HEK293 (cell line): ENCODE results near the gene TP53AIP1.

ENCODE experiments used
- CTCF ChIP-seq: fragments of 450-650 bp; formaldehyde crosslinking; IDR thresholded peaks from 2 replicates; pipeline ENCODE4 v1.5.1; 2016; ENCODE audit warnings: missing biosample characterization, missing genetic modification characterization
- PRDM4 ChIP-seq: fragments of 450-650 bp; formaldehyde crosslinking; IDR thresholded peaks from 2 replicates; pipeline ENCODE4 v1.5.1; 2017; ENCODE audit warnings: missing biosample characterization, missing genetic modification characterization
- TCF7L2 ChIP-seq: IDR thresholded peaks from 2 replicates; pipeline ENCODE4 v1.6.1; 2011; ENCODE audit warnings: low read depth, mild to moderate bottlenecking, inconsistent platforms, low read length, moderate library complexity, borderline replicate concordance
- TSHZ1 ChIP-seq: fragments of 450-650 bp; formaldehyde crosslinking; IDR thresholded peaks from 2 replicates; pipeline ENCODE4 v1.5.1; 2016; ENCODE audit warnings: missing biosample characterization, missing genetic modification characterization, borderline replicate concordance
- YY1 ChIP-seq: fragments of 450-650 bp; formaldehyde crosslinking; IDR thresholded peaks from 2 replicates; pipeline ENCODE4 v1.5.1; 2018; ENCODE audit warnings: missing biosample characterization, missing genetic modification characterization
- ZFP37 ChIP-seq: fragments of 450-650 bp; formaldehyde crosslinking; IDR thresholded peaks from 2 replicates; pipeline ENCODE4 v1.5.1; 2016; ENCODE audit warnings: missing biosample characterization, missing genetic modification characterization
- ZNF18 ChIP-seq: fragments of 450-650 bp; formaldehyde crosslinking; IDR thresholded peaks from 2 replicates; pipeline ENCODE4 v1.5.1; 2016; ENCODE audit warnings: missing biosample characterization, missing genetic modification characterization
- ZNF184 ChIP-seq: fragments of 450-650 bp; IDR thresholded peaks from 2 replicates; pipeline ENCODE4 v1.5.1; 2018; ENCODE audit warnings: missing biosample characterization, mild to moderate bottlenecking, missing genetic modification characterization
- ZNF239 ChIP-seq: fragments of 450-650 bp; formaldehyde crosslinking; IDR thresholded peaks from 2 replicates; pipeline ENCODE4 v1.5.1; 2016; ENCODE audit warnings: missing biosample characterization, missing genetic modification characterization
- ZNF248 ChIP-seq: fragments of 450-650 bp; formaldehyde crosslinking; IDR thresholded peaks from 2 replicates; pipeline ENCODE4 v1.5.1; 2017; ENCODE audit warnings: missing biosample characterization, missing genetic modification characterization
- ZNF274 ChIP-seq, 2 experiments: fragments of 200-500 bp in 1 of 2; fragments of 450-650 bp in 1 of 2; sonication (Bioruptor generic) in 1 of 2; formaldehyde crosslinking in 1 of 2; IDR thresholded peaks; 2 replicates each; pipeline versions ENCODE4 v1.5.1 to v1.6.1; 2014 to 2016; ENCODE audit warnings: borderline replicate concordance in 1 of 2, inconsistent platforms in 1 of 2, low read length in 1 of 2, missing biosample characterization in 1 of 2, missing genetic modification characterization in 1 of 2
- ZNF707 ChIP-seq: fragments of 450-650 bp; formaldehyde crosslinking; IDR thresholded peaks from 2 replicates; pipeline ENCODE4 v1.5.1; 2016; ENCODE audit warnings: missing biosample characterization, missing genetic modification characterization
- ZNF768 ChIP-seq: fragments of 450-650 bp; formaldehyde crosslinking; IDR thresholded peaks from 2 replicates; pipeline ENCODE4 v1.5.1; 2018; ENCODE audit warnings: missing biosample characterization, mild to moderate bottlenecking, missing genetic modification characterization
- ZSCAN30 ChIP-seq: fragments of 450-650 bp; IDR thresholded peaks from 2 replicates; pipeline ENCODE4 v1.5.1; 2018; ENCODE audit warnings: missing biosample characterization, mild to moderate bottlenecking, missing genetic modification characterization, moderate library complexity

- no peak for TF ChIP-seq ZNF184 (tag by site-specific recombination)
- TF ChIP-seq TSHZ1 = no peak
- no peak for TF ChIP-seq CTCF (tag by site-specific recombination)
- no peak for TF ChIP-seq YY1
- no peak for TF ChIP-seq ZNF707
- no peak for TF ChIP-seq ZNF768 (tag by site-specific recombination)
- TF ChIP-seq ZNF239 = no peak
- TF ChIP-seq TCF7L2 = no peak
- TF ChIP-seq ZNF274 (IDR thresholded peaks at IDR 0.05; ENCODE audit: low read length) = no peak
- no peak for TF ChIP-seq ZNF274 (tag by site-specific recombination; IDR thresholded peaks at IDR 0.05; ENCODE audit: borderline replicate concordance)
- TF ChIP-seq PRDM4 = no peak
- no peak for TF ChIP-seq ZNF18 (tag by site-specific recombination)
- TF ChIP-seq ZNF248 (tag by site-specific recombination) = no peak
- no peak for TF ChIP-seq ZFP37
- no peak for TF ChIP-seq ZSCAN30
Observed at GRCh38 chr11:128941110-128941509, 1.6 kb downstream of the TP53AIP1 start.
